Endothelial cell of umbilical vein (primary cell): ENCODE measurements around the gene FREM1. TPM values are rescaled to one million over a fixed set of nuclear protein-coding genes. Genes with fewer than 3 reads are reported as not detected.

ENCODE experiments used
- BruUV-seq: library from RNA; stranded (reverse); fragments of 400-500 nt; replicated peaks from 2 replicates; lab custom pipeline; 2021; lab: Mats Ljungman, UMichigan
- CTCF ChIA-PET: fragments of 300-600, 350-600 bp; sonication (Branson Sonifier 250); formaldehyde crosslinking; loops from one replicate; lab custom pipeline; 2021; ENCODE audit warnings: antibody characterized with exemption, inconsistent platforms; lab: Charles Lee
- POLR2A ChIA-PET: fragments of 300-600, 350-600 bp; sonication (Branson Sonifier 250); formaldehyde crosslinking; loops from one replicate; lab custom pipeline; 2021; ENCODE audit warnings: antibody characterized with exemption, inconsistent platforms; lab: Charles Lee
- DNase-seq: peaks from one replicate; pipeline ENCODE4 v3.0.0-alpha.2; 2011; ENCODE audit warnings: low read depth, low spot score
- FAIRE-seq: peaks from 2 replicates; lab custom pipeline; 2011; peaks lifted over from hg19 to GRCh38; lab: Jason Lieb, UNC
- H2AFZ ChIP-seq: 2 replicates; pipeline ENCODE4 v1.6.0; 2012; ENCODE audit warnings: low read depth, low read length, control low read depth, inconsistent platforms
- H3K27ac ChIP-seq: 2 replicates; pipeline ENCODE4 v1.5.1; 2011; ENCODE audit warnings: low read depth, mild to moderate bottlenecking, control low read depth, low read length, moderate library complexity; ENCODE audit not compliant: insufficient read depth
- H3K27me3 ChIP-seq, 2 experiments: 2 replicates each; pipeline versions ENCODE4 v1.6.0 to v1.6.1; 2011; ENCODE audit warnings: low read length in 2 of 2, mixed read lengths in 1 of 2; ENCODE audit not compliant: control insufficient read depth in 2 of 2, insufficient read depth in 2 of 2
- H3K36me3 ChIP-seq, 2 experiments: 2 replicates in 1 of 2; 3 replicates in 1 of 2; pipeline ENCODE4 v1.5.1; 2011; ENCODE audit warnings: low read length in 2 of 2, mild to moderate bottlenecking in 1 of 2, moderate library complexity in 1 of 2; ENCODE audit not compliant: control insufficient read depth in 2 of 2, insufficient read depth in 2 of 2; ENCODE audit errors: extremely low read depth in 1 of 2
- H3K4me1 ChIP-seq: 3 replicates; pipeline ENCODE4 v1.5.1; 2011; ENCODE audit warnings: mild to moderate bottlenecking, low read length; ENCODE audit not compliant: control insufficient read depth, insufficient read depth; ENCODE audit errors: extremely low read depth
- H3K4me2 ChIP-seq: 2 replicates; pipeline ENCODE4 v1.6.1; 2011; ENCODE audit warnings: low read length, control low read depth, mixed read lengths; ENCODE audit not compliant: insufficient read depth
- H3K4me3 ChIP-seq, 3 experiments: fragments of 200-600 bp in 1 of 3; sonication (generic), shearing (Covaris generic) in 1 of 3; replicated peaks in 1 of 3; 2 replicates each; pipeline ENCODE4 v1.5.1; 2011 to 2016; ENCODE audit warnings: control low read depth in 3 of 3, low read length in 3 of 3, mild to moderate bottlenecking in 2 of 3, inconsistent platforms in 1 of 3, low read depth in 1 of 3, moderate library complexity in 1 of 3; ENCODE audit not compliant: insufficient read depth in 1 of 3
- H3K79me2 ChIP-seq: 2 replicates; pipeline ENCODE4 v1.6.0; 2012; ENCODE audit warnings: low read length, inconsistent platforms; ENCODE audit not compliant: control insufficient read depth, insufficient read depth
- H3K9ac ChIP-seq: replicated peaks from 2 replicates; pipeline ENCODE3; 2011; ENCODE audit warnings: low read length, control low read depth; ENCODE audit not compliant: insufficient read depth; ENCODE audit errors: extremely low read depth
- H3K9me1 ChIP-seq: replicated peaks from 3 replicates; pipeline ENCODE4 v1.6.0; 2011; ENCODE audit warnings: mild to moderate bottlenecking, low read length; ENCODE audit not compliant: control insufficient read depth, insufficient read depth; ENCODE audit errors: extremely low read depth
- H3K9me3 ChIP-seq: replicated peaks from 2 replicates; pipeline ENCODE4 v1.5.1; 2012; ENCODE audit warnings: low read length, inconsistent platforms; ENCODE audit not compliant: control insufficient read depth, insufficient read depth
- H4K20me1 ChIP-seq: replicated peaks from 2 replicates; pipeline ENCODE3; 2011; ENCODE audit warnings: mild to moderate bottlenecking, low read length; ENCODE audit not compliant: control insufficient read depth, insufficient read depth; ENCODE audit errors: extremely low read depth
- EZH2 ChIP-seq: IDR thresholded peaks from 2 replicates; pipeline ENCODE4 v1.6.1; 2012; ENCODE audit warnings: borderline replicate concordance, low read depth, mild to moderate bottlenecking, moderate library complexity, low read length, inconsistent platforms; ENCODE audit not compliant: severe bottlenecking
- FOS ChIP-seq: IDR thresholded peaks from 2 replicates; pipeline ENCODE4 v1.6.1; 2011; ENCODE audit warnings: mild to moderate bottlenecking, low read length, moderate library complexity, borderline replicate concordance; ENCODE audit not compliant: insufficient read depth
- GATA2 ChIP-seq: IDR thresholded peaks from 2 replicates; pipeline ENCODE4 v1.7.0; 2011; ENCODE audit warnings: low read depth, mild to moderate bottlenecking, moderate library complexity, mixed read lengths, low read length; ENCODE audit not compliant: insufficient read length, insufficient read depth
- JUN ChIP-seq: IDR thresholded peaks from 2 replicates; pipeline ENCODE4 v1.6.1; 2011; ENCODE audit warnings: borderline replicate concordance, low read depth; ENCODE audit not compliant: insufficient read length, insufficient read depth
- MYC ChIP-seq: IDR thresholded peaks from one replicate; pipeline ENCODE4 v1.6.1; 2011; ENCODE audit warnings: mild to moderate bottlenecking, low read depth, low read length
- POLR2A ChIP-seq: IDR thresholded peaks from 2 replicates; pipeline ENCODE4 v1.6.1; 2012; ENCODE audit warnings: low read depth, mild to moderate bottlenecking, control low read depth, low read length
- POLR2AphosphoS5 ChIP-seq: IDR thresholded peaks from 2 replicates; pipeline ENCODE4 v1.6.1; 2012; ENCODE audit warnings: low read depth, mild to moderate bottlenecking, control low read depth, low read length, moderate library complexity; ENCODE audit not compliant: insufficient read depth
- dilution Hi-C: fragments of 300-500 bp; cut with MboI; formaldehyde crosslinking; loops from one replicate; pipeline ENCODE4 v1.15.0; 2019; ENCODE audit warnings: low sequenced_read_pairs; ENCODE audit not compliant: extremely low pct_ligation_motif_present
- intact Hi-C: fragments of 100-400 bp; cut with micrococcal nuclease; formaldehyde crosslinking; loops from one replicate; pipeline ENCODE4 v1.10.0; 2022
- polyA plus RNA-seq, 4 experiments: library from polyadenylated mRNA; depleted of rRNA in 3 of 4; stranded (reverse) in 3 of 4; unstranded in 1 of 4; fragments of >200 nt; gene quantifications; 2 replicates each; pipeline versions ENCODE4 v1.2.1 to v1.2.3, GENCODE V29; 2011 to 2012; ENCODE audit warnings: missing spikeins in 1 of 4
- total RNA-seq: library from RNA; stranded (reverse); gene quantifications from 2 replicates; pipeline ENCODE4 v1.2.3, GENCODE V29; 2021
- TF ChIP-seq, protein P1 (sequence below): IDR thresholded peaks from 2 replicates; pipeline ENCODE4 v1.6.1; 2011; ENCODE audit not compliant: insufficient read depth, insufficient read length
- TF ChIP-seq, protein P2 (sequence below), 2 donors: IDR thresholded peaks; 1 replicate in 1 of 2; 2 replicates in 1 of 2; pipeline ENCODE4 v1.5.1; 2011; ENCODE audit warnings: low read length in 2 of 2, mild to moderate bottlenecking in 2 of 2, moderate library complexity in 2 of 2, control low read depth in 1 of 2, inconsistent platforms in 1 of 2, low read depth in 1 of 2; ENCODE audit not compliant: insufficient read depth in 1 of 2; ENCODE audit errors: extremely low read depth in 1 of 2

The FREM1 gene
- total and polyA plus RNA-seq, 2 donors (not counting 3 experiments of a cell fraction or from before 2014, with no cell fraction given), result 0.10 to 0.29 TPM

DNA sequence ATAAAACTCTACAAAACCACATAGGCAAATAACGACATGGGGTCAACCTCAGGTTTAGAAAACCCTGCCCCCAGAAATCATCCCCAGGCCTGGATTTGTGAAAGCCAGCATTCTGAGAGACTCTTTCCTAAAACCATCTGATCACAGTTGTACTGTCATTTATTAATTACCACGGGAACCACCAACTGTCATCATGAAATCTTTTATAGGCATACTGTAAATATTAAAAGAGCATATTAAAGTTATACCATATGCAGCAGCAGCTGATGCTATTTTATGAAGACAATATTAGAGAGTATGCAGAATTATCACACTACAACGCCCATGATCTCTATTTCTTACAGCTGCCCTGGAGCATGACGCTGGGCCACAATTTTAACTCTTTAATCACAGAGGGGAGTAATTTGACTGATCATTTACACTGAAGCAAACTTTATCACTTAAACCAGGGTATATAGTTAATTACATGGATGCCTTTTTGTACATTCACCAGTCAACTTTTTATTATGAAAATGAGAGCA is 208.0 kb downstream of the FREM1 start:
- intact Hi-C loops, result no loop called here
- CTCF ChIA-PET, result no interaction called here
- BruUV-seq, result no TSS peak

More for the DNA sequence above, 208.0 kb downstream of the FREM1 start:
- Histone ChIP-seq H3K9ac (no peak overlapping the region), H3K27ac (no peak overlapping the region), H3K4me3 (no peak overlapping the region), H3K79me2 (no peaks in the 10 kb centered on the region), H3K4me1 (no peaks in the 10 kb centered on the region), H2AFZ (no peak overlapping the region), H3K27me3 (peaks cover 0 to 6% of the 10 kb centered on the region in 2 experiments), H3K9me3 (no peaks in the 10 kb centered on the region), H3K36me3 (no peaks in the 10 kb centered on the region), H3K9me1 (no peaks in the 10 kb centered on the region), H3K4me2 (no peak overlapping the region), H4K20me1 (no peaks in the 10 kb centered on the region)
- dilution Hi-C loops, result no loop called here
- TF ChIP-seq, protein P1, sequence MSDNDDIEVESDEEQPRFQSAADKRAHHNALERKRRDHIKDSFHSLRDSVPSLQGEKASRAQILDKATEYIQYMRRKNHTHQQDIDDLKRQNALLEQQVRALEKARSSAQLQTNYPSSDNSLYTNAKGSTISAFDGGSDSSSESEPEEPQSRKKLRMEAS, result no peak
- no peak for TF ChIP-seq EZH2
- no peak for TF ChIP-seq POLR2AphosphoS5
- no peak for TF ChIP-seq GATA2
- TF ChIP-seq JUN, result no peak
- TF ChIP-seq, protein P2, sequence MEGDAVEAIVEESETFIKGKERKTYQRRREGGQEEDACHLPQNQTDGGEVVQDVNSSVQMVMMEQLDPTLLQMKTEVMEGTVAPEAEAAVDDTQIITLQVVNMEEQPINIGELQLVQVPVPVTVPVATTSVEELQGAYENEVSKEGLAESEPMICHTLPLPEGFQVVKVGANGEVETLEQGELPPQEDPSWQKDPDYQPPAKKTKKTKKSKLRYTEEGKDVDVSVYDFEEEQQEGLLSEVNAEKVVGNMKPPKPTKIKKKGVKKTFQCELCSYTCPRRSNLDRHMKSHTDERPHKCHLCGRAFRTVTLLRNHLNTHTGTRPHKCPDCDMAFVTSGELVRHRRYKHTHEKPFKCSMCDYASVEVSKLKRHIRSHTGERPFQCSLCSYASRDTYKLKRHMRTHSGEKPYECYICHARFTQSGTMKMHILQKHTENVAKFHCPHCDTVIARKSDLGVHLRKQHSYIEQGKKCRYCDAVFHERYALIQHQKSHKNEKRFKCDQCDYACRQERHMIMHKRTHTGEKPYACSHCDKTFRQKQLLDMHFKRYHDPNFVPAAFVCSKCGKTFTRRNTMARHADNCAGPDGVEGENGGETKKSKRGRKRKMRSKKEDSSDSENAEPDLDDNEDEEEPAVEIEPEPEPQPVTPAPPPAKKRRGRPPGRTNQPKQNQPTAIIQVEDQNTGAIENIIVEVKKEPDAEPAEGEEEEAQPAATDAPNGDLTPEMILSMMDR (IDR thresholded peaks at IDR 0.05; ENCODE audit: extremely low read depth in 1 of 2, insufficient read depth in 1 of 2, low read depth in 1 of 2, low read length in 2 of 2), result no peak
- no peak for TF ChIP-seq POLR2A
- TF ChIP-seq MYC, result no peak
- TF ChIP-seq FOS, result no peak
- FAIRE-seq (no peak), DNase-seq (no peak)
- POLR2A ChIA-PET, result no interaction called here
